ENCODE data around the gene CETP. TPM values are rescaled to one million over a fixed set of nuclear protein-coding genes. Genes with fewer than 3 reads are reported as not detected.

The CETP gene
- total and polyA plus RNA-seq, 7 donors: 0.36 to 2.1 (median 0.88) TPM; not detected in 3

- no peak for TF ChIP-seq POLR2A (IDR thresholded peaks at IDR 0.05)
- TF ChIP-seq POLR2AphosphoS5 (IDR thresholded peaks at IDR 0.05): no peak
- TF ChIP-seq, protein P1, sequence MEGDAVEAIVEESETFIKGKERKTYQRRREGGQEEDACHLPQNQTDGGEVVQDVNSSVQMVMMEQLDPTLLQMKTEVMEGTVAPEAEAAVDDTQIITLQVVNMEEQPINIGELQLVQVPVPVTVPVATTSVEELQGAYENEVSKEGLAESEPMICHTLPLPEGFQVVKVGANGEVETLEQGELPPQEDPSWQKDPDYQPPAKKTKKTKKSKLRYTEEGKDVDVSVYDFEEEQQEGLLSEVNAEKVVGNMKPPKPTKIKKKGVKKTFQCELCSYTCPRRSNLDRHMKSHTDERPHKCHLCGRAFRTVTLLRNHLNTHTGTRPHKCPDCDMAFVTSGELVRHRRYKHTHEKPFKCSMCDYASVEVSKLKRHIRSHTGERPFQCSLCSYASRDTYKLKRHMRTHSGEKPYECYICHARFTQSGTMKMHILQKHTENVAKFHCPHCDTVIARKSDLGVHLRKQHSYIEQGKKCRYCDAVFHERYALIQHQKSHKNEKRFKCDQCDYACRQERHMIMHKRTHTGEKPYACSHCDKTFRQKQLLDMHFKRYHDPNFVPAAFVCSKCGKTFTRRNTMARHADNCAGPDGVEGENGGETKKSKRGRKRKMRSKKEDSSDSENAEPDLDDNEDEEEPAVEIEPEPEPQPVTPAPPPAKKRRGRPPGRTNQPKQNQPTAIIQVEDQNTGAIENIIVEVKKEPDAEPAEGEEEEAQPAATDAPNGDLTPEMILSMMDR (IDR thresholded peaks at IDR 0.05): no peak
- no peak for TF ChIP-seq EP300 (IDR thresholded peaks at IDR 0.05)
- intact Hi-C loops (cut with DNase I): no loop called here
- H3K27ac ChIP-seq: no peak overlapping the region
- H3K36me3 ChIP-seq: no peaks in the 10 kb centered on the region
- WGBS, 2 donors: 75 to 82% methylated on average over 13 of the region's 13 CpGs
- H3K4me3 ChIP-seq: no peak overlapping the region
- no peaks in the 10 kb centered on the region for H3K9me3 ChIP-seq
- peaks cover 0 to 10% (median 9%) of the 10 kb centered on the region in 4 donors for H3K4me1 ChIP-seq
- DNase-seq: no peak
- H3K27me3 ChIP-seq: no peaks in the 10 kb centered on the region
These were observed 969 bp upstream of the CETP start for GRCh38 chr16:56960681-56961281.

GRCh38 chr16:56961386-56961785, 364 bp upstream of the CETP start:
- intact Hi-C loops (cut with DNase I): no loop called here
- Histone ChIP-seq H3K27me3 (no peaks in the 10 kb centered on the region), H3K27ac (no peak overlapping the region), H3K4me1 (peaks cover 0 to 16% (median 12%) of the 10 kb centered on the region in 4 donors), H3K4me3 (no peak overlapping the region), H3K9me3 (no peaks in the 10 kb centered on the region), H3K36me3 (no peaks in the 10 kb centered on the region)
- 77 to 80% methylated on average over 3 of the region's 3 CpGs for WGBS, 2 donors
- DNase-seq: no peak
- TF ChIP-seq, protein P1 (IDR thresholded peaks at IDR 0.05): no peak
- no peak for TF ChIP-seq EP300 (IDR thresholded peaks at IDR 0.05)
- TF ChIP-seq POLR2AphosphoS5 (IDR thresholded peaks at IDR 0.05): no peak

DNA sequence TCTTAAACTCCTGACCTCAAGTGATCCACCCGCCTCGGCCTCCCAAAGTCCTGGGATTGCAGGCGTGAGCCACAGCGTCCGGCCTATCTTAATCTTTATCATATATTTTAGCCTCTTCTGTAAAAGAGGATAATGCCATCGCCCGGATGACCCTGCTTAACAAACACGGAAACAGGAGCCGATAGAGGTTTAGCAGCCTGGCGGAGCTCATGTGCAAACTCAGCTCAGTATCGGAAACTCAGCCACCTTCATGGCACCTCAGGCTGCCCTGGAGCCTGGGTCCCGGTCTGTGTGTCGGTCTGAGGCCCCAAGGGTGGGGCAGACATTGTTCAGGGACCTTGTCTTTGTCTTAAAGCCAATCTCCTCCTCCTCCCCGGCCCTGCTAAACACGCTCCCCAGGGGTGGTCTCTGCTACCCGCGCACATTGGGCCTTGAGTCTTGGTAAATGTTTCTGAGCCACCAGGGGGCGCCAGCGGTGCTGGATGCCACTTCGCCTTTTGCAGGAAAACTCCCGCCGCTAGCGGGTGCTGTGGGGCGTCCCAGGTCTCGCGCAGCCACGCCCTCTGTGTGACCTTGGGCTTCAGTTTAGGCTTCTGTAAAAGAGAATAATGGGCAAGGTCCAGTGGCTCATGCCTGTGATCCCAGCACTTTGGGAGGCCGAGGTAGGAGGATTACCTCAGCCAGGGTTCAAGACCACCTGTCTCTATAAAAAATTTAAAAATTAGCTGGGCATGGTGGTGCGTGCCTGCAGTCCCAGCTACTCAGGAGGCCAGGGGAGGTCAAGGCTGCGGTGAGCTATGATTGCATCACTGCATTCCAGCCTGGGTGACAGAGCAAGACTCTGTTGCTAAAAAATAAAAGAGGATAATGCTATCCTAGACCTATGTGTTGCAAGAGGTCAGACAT, 2.7 kb downstream of the CETP start:
- TF ChIP-seq, protein P1 (IDR thresholded peaks at IDR 0.05): peak; percentile 40 to 86 (median 60)
- no peak for TF ChIP-seq POLR2A (IDR thresholded peaks at IDR 0.05)
- TF ChIP-seq EP300 (IDR thresholded peaks at IDR 0.05): no peak
- peaks cover 0 to 17% (median 12%) of the 10 kb centered on the region in 4 donors for H3K4me1 ChIP-seq
- H3K36me3 ChIP-seq: no peaks in the 10 kb centered on the region
- intact Hi-C loops (cut with DNase I): no loop called here
- no peaks in the 10 kb centered on the region for H3K27me3 ChIP-seq
- no peaks in the 10 kb centered on the region for H3K9me3 ChIP-seq
- WGBS, 2 donors: 40 to 42% methylated on average over 30 of the region's 30 CpGs
- DNase-seq: peak; percentile 82
- H3K27ac ChIP-seq: no peak overlapping the region
- H3K4me3 ChIP-seq: no peak overlapping the region

DNA sequence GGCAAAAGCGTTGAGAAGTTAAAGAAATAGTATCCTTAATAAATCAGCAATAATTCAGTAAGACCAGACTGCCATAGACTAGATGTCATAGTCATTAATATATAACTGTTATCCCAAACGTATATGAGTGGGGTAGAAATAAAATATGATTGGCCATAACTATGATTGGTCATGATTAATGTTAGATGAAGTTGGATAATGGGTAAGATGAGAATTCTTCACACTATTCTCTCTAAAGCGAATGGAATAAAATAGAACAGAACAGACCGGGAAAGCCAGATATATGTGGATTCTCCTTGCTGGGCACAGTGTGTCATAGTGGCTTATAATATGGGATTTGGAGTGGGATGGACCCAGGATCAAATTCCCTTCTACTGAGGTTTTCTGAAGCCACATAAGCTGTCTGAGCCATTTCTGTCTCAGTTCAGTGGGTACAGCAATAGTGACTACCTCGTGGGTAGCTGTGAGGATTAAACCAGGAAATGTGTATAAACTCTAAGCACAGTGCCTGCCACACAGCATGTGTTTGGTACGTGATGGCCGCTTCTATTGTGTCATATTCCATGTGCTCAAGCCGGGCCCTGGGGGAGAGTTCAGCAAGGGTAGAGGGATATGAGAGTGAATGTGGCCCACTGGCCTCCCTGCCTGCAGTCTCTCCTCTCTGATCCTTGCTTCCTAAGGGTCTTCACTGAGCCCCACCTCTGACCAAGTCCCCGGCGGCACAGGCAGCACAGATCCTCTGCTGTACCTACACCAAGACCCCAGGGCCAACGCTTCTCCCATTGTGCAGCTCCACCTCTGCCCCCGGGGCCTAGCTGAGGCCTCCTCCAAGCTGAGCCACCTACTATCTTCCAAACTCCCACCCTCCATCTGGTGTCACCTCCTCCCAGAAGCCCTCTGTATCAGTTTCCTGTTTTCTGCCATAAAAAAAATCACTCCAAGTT, 3.7 kb downstream of the CETP start:
- Histone ChIP-seq H3K4me1 (peaks cover 0 to 17% (median 12%) of the 10 kb centered on the region in 4 donors), H3K9me3 (no peaks in the 10 kb centered on the region), H3K27ac (peak overlapping the region in 2 of 4 donors; percentile 24 to 54), H3K27me3 (no peaks in the 10 kb centered on the region), H3K36me3 (no peaks in the 10 kb centered on the region), H3K4me3 (no peak overlapping the region)
- intact Hi-C loops (cut with DNase I): no loop called here
- DNase-seq: no peak
- 82% methylated on average over 12 of the region's 12 CpGs for WGBS, 2 donors
- TF ChIP-seq, protein P1 (IDR thresholded peaks at IDR 0.05): no peak
- TF ChIP-seq POLR2AphosphoS5 (IDR thresholded peaks at IDR 0.05): no peak
- no peak for TF ChIP-seq EP300 (IDR thresholded peaks at IDR 0.05)
- TF ChIP-seq POLR2A (IDR thresholded peaks at IDR 0.05): no peak

All from sigmoid colon (tissue), 7 donors.